WTC11 (cell line): ENCODE results near the gene KRTAP2-4. TPM values are rescaled to one million over a fixed set of nuclear protein-coding genes. Genes with fewer than 3 reads are reported as not detected.
"Not testable (repeated sequence)": the region's sequence is repeated elsewhere in the genome, so short reads cannot be mapped to it uniquely, and the experiment has no call there.

Source experiments
- ATAC-seq: fragments of 200-7000 bp; cut with Tn5 transposase; 2 replicates; pipeline ENCODE4 v1.10.0; 2021; ENCODE audit warnings: mild to moderate bottlenecking, moderate library complexity
- CTCF ChIA-PET: fragments of 300-600 bp; sonication (Branson Sonifier 250); formaldehyde crosslinking; loops from one replicate; lab custom pipeline; 2021; ENCODE audit warnings: antibody characterized with exemption; lab: Charles Lee
- POLR2A ChIA-PET: fragments of 350-600 bp; sonication (Branson Sonifier 250); formaldehyde crosslinking; loops from one replicate; lab custom pipeline; 2021; ENCODE audit warnings: antibody characterized with exemption; lab: Charles Lee
- DNase-seq: peaks from one replicate; pipeline ENCODE4 v3.0.0; 2021; ENCODE audit warnings: low spot score
- H3K27ac Mint-ChIP-seq: 2 replicates; pipeline ENCODE4 v1.8.0; 2021; ENCODE audit warnings: mixed read lengths
- H3K27me3 Mint-ChIP-seq: 2 replicates; pipeline ENCODE4 v1.8.0; 2021; ENCODE audit warnings: low read depth, mild to moderate bottlenecking, moderate library complexity, mixed read lengths
- H3K36me3 Mint-ChIP-seq: 2 replicates; pipeline ENCODE4 v1.8.0; 2021; ENCODE audit warnings: mixed read lengths
- H3K4me1 Mint-ChIP-seq: 2 replicates; pipeline ENCODE4 v1.8.0; 2022; ENCODE audit warnings: mixed read lengths
- H3K4me3 Mint-ChIP-seq: 2 replicates; pipeline ENCODE4 v1.8.0; 2021; ENCODE audit warnings: mild to moderate bottlenecking, moderate library complexity, mixed read lengths
- H3K9me3 Mint-ChIP-seq: 2 replicates; pipeline ENCODE4 v1.8.0; 2021; ENCODE audit warnings: mixed read lengths
- CBFB ChIP-seq: sonication (generic); formaldehyde crosslinking; IDR thresholded peaks from 2 replicates; pipeline ENCODE4 v1.8.1; 2022; ENCODE audit warnings: mild to moderate bottlenecking, low read depth, missing genetic modification reagents
- EMX1 ChIP-seq: fragments of 250-450 bp; sonication (Bioruptor Pico); IDR thresholded peaks from 2 replicates; pipeline ENCODE4 v1.8.0; 2021; ENCODE audit warnings: mild to moderate bottlenecking
- FOXJ3 ChIP-seq: sonication (generic); formaldehyde crosslinking; IDR thresholded peaks from 2 replicates; pipeline ENCODE4 v1.9.0; 2021; ENCODE audit warnings: missing genetic modification reagents, mild to moderate bottlenecking, borderline replicate concordance
- GTF2I ChIP-seq: fragments of 250-450 bp; sonication (Bioruptor Pico); conservative IDR thresholded peaks from 2 replicates; pipeline ENCODE4 v1.4.0; 2021; ENCODE audit warnings: mild to moderate bottlenecking
- HMGA2 ChIP-seq: fragments of 250-450 bp; sonication (Bioruptor Pico); IDR thresholded peaks from 2 replicates; pipeline ENCODE4 v1.4.0; 2021; ENCODE audit warnings: mild to moderate bottlenecking, moderate library complexity
- MXD4 ChIP-seq: fragments of 250-450 bp; sonication (Bioruptor Pico); IDR thresholded peaks from 2 replicates; pipeline ENCODE4 v1.8.0; 2021; ENCODE audit warnings: mild to moderate bottlenecking, moderate library complexity, borderline replicate concordance
- MYBL2 ChIP-seq: sonication (generic); formaldehyde crosslinking; IDR thresholded peaks from 2 replicates; pipeline ENCODE4 v1.8.1; 2023; ENCODE audit warnings: mild to moderate bottlenecking, moderate library complexity, missing genetic modification reagents
- NFE2L1 ChIP-seq: sonication (generic); formaldehyde crosslinking; IDR thresholded peaks from 2 replicates; pipeline ENCODE4 v1.8.1; 2023; ENCODE audit warnings: missing genetic modification reagents
- NR1H2 ChIP-seq: sonication (generic); formaldehyde crosslinking; IDR thresholded peaks from 2 replicates; pipeline ENCODE4 v1.9.0; 2021; ENCODE audit warnings: mild to moderate bottlenecking, moderate library complexity, missing genetic modification reagents
- NR3C1 ChIP-seq: sonication (generic); formaldehyde crosslinking; conservative IDR thresholded peaks from 2 replicates; pipeline ENCODE4 v1.8.1; 2023; ENCODE audit warnings: low read depth, mild to moderate bottlenecking, missing genetic modification reagents
- RORB ChIP-seq: fragments of 250-450 bp; sonication (Bioruptor Pico); IDR thresholded peaks from 2 replicates; pipeline ENCODE4 v1.9.0; 2021; ENCODE audit warnings: mild to moderate bottlenecking
- ZNF121 ChIP-seq: sonication (generic); formaldehyde crosslinking; IDR thresholded peaks from 2 replicates; pipeline ENCODE4 v1.8.0; 2023; ENCODE audit warnings: missing genetic modification reagents
- ZNF263 ChIP-seq: sonication (generic); formaldehyde crosslinking; IDR thresholded peaks from 2 replicates; pipeline ENCODE4 v1.8.1; 2022; ENCODE audit warnings: low read depth, mild to moderate bottlenecking, moderate library complexity, missing genetic modification reagents
- ZNF416 ChIP-seq: fragments of 250-450 bp; sonication (Bioruptor Pico); IDR thresholded peaks from 2 replicates; pipeline ENCODE4 v1.9.0; 2021; ENCODE audit warnings: mild to moderate bottlenecking, inconsistent platforms
- ZNF423 ChIP-seq: fragments of 250-450 bp; sonication (Bioruptor Pico); IDR thresholded peaks from 2 replicates; pipeline ENCODE4 v2.1.2; 2022; ENCODE audit warnings: mild to moderate bottlenecking, moderate library complexity
- total RNA-seq: library from RNA; stranded (reverse); gene quantifications from 3 replicates; pipeline ENCODE4 v1.2.3, GENCODE V29; 2021
- TF ChIP-seq, protein P1 (sequence below): sonication (generic); formaldehyde crosslinking; IDR thresholded peaks from 2 replicates; pipeline ENCODE4 v1.8.1; 2022; ENCODE audit warnings: mild to moderate bottlenecking, moderate library complexity, missing genetic modification reagents
- TF ChIP-seq, protein P2 (sequence below): fragments of 250-450 bp; sonication (Bioruptor Pico); IDR thresholded peaks from 2 replicates; pipeline ENCODE4 v2.1.2; 2022; ENCODE audit warnings: mild to moderate bottlenecking, moderate library complexity
- TF ChIP-seq, protein P3 (sequence below): sonication (generic); formaldehyde crosslinking; IDR thresholded peaks from 2 replicates; pipeline ENCODE4 v1.8.1; 2023; ENCODE audit warnings: mild to moderate bottlenecking, missing genetic modification reagents
- TF ChIP-seq, protein P4 (sequence below): sonication (generic); formaldehyde crosslinking; IDR thresholded peaks from 2 replicates; pipeline ENCODE4 v1.8.0; 2022; ENCODE audit warnings: mild to moderate bottlenecking, missing genetic modification reagents
- TF ChIP-seq, protein P5 (sequence below): fragments of 250-450 bp; sonication (Bioruptor Pico); IDR thresholded peaks from 2 replicates; pipeline ENCODE4 v1.9.0; 2021; ENCODE audit warnings: moderate library complexity, mild to moderate bottlenecking, inconsistent platforms, borderline replicate concordance
- TF ChIP-seq, protein P6 (sequence below): sonication (generic); formaldehyde crosslinking; conservative IDR thresholded peaks from 2 replicates; pipeline ENCODE4 v1.8.1; 2022; ENCODE audit warnings: mild to moderate bottlenecking, missing genetic modification reagents
- TF ChIP-seq, protein P7 (sequence below): sonication (generic); formaldehyde crosslinking; conservative IDR thresholded peaks from 2 replicates; pipeline ENCODE4 v1.8.1; 2023; ENCODE audit warnings: mild to moderate bottlenecking, low read depth, missing genetic modification reagents, moderate library complexity

Gene KRTAP2-4
- total RNA-seq, 1 experiment from 2014 or later: not detected

DNA sequence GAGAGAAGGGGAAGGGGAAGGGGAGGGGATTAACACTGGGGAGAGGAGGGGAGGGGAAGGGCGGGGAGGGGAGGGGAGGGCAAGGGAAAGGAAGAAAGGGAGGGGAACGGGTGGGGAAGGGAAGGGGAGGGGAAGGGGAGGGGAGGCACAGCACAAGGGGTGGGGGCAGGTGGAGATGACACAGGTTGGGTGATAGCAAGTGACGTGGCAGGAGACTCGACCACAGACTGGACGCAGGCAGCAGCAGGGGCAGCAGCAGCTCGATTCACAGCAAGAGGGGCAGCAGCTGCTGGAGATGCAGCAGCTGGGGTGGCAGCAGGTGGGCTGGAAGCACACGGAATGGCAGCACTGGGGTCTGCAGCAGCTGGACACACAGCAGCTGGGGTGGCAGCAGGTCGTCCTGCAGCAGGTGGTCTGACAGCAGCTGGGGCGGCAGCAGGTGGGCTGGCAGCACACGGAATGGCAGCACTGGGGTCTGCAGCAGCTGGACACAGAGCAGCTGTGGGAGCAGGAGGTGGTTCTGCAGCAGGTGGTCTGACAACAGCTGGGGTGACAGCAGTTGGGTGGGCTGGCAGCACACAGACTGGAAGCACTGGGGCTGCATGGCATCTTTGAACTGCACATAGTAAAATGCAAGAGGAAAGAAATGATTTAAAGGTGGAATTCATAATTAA, 36.0 kb upstream of the KRTAP2-4 start, which contains the start of gene KRTAP4-16:
TSS of gene KRTAP4-16 (minus strand) at position 624 of the 674 bp plus-strand sequence. CDS start at position 624, 0 bp downstream.
- DNase-seq: no peak
- no peak within 1 kb of the TSS for H3K4me3 Mint-ChIP-seq
- H3K27me3 Mint-ChIP-seq: no peaks in the 10 kb centered on the region
- peaks cover 40% of the 10 kb centered on the region for H3K4me1 Mint-ChIP-seq
- ChIA-PET CTCF (no interaction called here), POLR2A (no interaction called here)
- ATAC-seq: no peak
- peaks cover 4% of the 10 kb centered on the region; the same call in 1 of the 2 replicates for H3K9me3 Mint-ChIP-seq
- H3K36me3 Mint-ChIP-seq: no peaks in the 10 kb centered on the region
- 0 out of 2 replicates have a peak within 1 kb of the TSS, but pooled peaks have one; percentile 41 for H3K27ac Mint-ChIP-seq
- TF ChIP-seq ZNF423 (CRISPR knock-in tag) (peak; percentile 43), GTF2I (no peak), ZNF121 (CRISPR knock-in tag) (no peak)

DNA sequence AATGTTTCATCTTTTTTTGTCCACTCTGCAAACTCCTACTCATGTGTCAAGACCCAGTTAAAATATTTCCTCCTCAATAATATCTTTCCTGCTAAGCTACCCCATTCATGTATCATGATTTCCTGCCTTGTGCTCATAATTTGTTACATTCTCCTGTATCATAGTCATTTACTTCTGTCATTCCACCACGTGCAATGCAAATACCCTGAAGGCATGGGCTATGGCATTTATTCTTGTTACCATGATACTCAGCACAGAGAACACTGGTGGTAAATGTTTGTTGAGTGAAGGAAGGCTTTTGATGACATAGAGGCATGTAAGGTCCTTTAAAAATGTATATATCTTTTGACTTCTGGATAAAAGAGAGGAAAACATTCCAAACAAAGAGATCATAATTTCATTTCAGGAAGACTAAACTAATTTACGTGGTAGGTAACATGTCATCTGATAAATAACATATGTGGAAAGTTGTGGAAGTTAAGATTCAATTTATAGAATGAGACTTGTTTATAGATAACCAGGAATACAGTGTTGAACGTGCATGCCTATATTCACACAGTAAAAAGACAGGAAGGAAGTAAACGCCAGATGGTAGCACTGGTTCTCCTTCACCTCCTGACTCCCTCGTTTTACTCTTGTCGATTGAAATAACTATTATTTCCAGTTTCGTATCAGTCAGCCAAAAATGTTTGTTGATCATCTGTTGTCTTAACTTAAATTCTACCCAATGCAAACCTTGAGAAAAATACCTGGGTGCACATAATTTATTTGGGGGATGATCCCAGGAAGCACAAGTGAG, 34.2 kb upstream of the KRTAP2-4 start:
- CTCF ChIA-PET, H3K36me3 Mint-ChIP-seq, H3K27me3 Mint-ChIP-seq, ATAC-seq, POLR2A ChIA-PET, H3K27ac Mint-ChIP-seq, DNase-seq, H3K4me3 Mint-ChIP-seq: not testable (repeated sequence)
- peaks cover 37% of the 10 kb centered on the region for H3K4me1 Mint-ChIP-seq
- H3K9me3 Mint-ChIP-seq: peaks cover 16% of the 10 kb centered on the region

DNA sequence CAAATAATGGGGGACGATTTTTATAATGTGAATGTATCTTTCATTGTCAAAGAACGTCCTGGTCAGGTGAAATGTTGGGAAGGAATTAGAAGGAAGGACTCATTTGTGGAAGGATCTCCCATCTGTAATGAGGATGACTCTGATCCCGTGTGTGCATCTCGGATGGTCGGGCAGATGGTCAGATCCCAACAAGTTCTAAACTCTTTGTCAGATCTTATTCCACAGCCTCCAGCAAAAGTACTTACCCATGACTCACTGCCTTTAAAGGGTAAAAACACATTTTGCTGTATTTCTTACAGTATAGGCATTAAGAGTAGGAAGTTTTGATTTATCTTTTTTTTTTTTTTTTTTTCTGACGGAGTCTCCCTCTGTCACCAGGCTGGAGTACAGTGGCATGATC, 32.8 kb upstream of the KRTAP2-4 start:
- CTCF ChIA-PET: no interaction called here
- TF ChIP-seq, protein P1, sequence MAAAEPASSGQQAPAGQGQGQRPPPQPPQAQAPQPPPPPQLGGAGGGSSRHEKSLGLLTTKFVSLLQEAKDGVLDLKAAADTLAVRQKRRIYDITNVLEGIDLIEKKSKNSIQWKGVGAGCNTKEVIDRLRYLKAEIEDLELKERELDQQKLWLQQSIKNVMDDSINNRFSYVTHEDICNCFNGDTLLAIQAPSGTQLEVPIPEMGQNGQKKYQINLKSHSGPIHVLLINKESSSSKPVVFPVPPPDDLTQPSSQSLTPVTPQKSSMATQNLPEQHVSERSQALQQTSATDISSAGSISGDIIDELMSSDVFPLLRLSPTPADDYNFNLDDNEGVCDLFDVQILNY (CRISPR knock-in tag): no peak
- no peak for TF ChIP-seq MXD4 (CRISPR knock-in tag)
- TF ChIP-seq, protein P2, sequence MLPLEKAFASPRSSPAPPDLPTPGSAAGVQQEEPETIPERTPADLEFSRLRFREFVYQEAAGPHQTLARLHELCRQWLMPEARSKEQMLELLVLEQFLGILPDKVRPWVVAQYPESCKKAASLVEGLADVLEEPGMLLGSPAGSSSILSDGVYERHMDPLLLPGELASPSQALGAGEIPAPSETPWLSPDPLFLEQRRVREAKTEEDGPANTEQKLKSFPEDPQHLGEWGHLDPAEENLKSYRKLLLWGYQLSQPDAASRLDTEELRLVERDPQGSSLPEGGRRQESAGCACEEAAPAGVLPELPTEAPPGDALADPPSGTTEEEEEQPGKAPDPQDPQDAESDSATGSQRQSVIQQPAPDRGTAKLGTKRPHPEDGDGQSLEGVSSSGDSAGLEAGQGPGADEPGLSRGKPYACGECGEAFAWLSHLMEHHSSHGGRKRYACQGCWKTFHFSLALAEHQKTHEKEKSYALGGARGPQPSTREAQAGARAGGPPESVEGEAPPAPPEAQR: no peak
- no peak for TF ChIP-seq ZNF416
- TF ChIP-seq MYBL2 (CRISPR knock-in tag): no peak
- TF ChIP-seq, protein P3, sequence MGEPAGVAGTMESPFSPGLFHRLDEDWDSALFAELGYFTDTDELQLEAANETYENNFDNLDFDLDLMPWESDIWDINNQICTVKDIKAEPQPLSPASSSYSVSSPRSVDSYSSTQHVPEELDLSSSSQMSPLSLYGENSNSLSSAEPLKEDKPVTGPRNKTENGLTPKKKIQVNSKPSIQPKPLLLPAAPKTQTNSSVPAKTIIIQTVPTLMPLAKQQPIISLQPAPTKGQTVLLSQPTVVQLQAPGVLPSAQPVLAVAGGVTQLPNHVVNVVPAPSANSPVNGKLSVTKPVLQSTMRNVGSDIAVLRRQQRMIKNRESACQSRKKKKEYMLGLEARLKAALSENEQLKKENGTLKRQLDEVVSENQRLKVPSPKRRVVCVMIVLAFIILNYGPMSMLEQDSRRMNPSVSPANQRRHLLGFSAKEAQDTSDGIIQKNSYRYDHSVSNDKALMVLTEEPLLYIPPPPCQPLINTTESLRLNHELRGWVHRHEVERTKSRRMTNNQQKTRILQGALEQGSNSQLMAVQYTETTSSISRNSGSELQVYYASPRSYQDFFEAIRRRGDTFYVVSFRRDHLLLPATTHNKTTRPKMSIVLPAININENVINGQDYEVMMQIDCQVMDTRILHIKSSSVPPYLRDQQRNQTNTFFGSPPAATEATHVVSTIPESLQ: no peak
- TF ChIP-seq, protein P4, sequence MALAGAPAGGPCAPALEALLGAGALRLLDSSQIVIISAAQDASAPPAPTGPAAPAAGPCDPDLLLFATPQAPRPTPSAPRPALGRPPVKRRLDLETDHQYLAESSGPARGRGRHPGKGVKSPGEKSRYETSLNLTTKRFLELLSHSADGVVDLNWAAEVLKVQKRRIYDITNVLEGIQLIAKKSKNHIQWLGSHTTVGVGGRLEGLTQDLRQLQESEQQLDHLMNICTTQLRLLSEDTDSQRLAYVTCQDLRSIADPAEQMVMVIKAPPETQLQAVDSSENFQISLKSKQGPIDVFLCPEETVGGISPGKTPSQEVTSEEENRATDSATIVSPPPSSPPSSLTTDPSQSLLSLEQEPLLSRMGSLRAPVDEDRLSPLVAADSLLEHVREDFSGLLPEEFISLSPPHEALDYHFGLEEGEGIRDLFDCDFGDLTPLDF (CRISPR knock-in tag): no peak
- no peak for TF ChIP-seq FOXJ3
- TF ChIP-seq NR1H2 (CRISPR knock-in tag): no peak
- TF ChIP-seq, protein P5, sequence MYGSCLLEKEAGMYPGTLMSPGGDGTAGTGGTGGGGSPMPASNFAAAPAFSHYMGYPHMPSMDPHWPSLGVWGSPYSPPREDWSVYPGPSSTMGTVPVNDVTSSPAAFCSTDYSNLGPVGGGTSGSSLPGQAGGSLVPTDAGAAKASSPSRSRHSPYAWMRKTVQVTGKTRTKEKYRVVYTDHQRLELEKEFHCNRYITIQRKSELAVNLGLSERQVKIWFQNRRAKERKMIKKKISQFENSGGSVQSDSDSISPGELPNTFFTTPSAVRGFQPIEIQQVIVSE (CRISPR knock-in tag): no peak
- TF ChIP-seq, protein P6, sequence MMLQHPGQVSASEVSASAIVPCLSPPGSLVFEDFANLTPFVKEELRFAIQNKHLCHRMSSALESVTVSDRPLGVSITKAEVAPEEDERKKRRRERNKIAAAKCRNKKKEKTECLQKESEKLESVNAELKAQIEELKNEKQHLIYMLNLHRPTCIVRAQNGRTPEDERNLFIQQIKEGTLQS: no peak
- TF ChIP-seq ZNF263 (CRISPR knock-in tag): no peak
- TF ChIP-seq NR3C1 (CRISPR knock-in tag): no peak
- TF ChIP-seq CBFB (CRISPR knock-in tag): no peak
- TF ChIP-seq NFE2L1 (CRISPR knock-in tag): no peak
- TF ChIP-seq EMX1 (CRISPR knock-in tag): no peak
- TF ChIP-seq HMGA2: no peak
- TF ChIP-seq RORB (CRISPR knock-in tag): no peak
- TF ChIP-seq, protein P7, sequence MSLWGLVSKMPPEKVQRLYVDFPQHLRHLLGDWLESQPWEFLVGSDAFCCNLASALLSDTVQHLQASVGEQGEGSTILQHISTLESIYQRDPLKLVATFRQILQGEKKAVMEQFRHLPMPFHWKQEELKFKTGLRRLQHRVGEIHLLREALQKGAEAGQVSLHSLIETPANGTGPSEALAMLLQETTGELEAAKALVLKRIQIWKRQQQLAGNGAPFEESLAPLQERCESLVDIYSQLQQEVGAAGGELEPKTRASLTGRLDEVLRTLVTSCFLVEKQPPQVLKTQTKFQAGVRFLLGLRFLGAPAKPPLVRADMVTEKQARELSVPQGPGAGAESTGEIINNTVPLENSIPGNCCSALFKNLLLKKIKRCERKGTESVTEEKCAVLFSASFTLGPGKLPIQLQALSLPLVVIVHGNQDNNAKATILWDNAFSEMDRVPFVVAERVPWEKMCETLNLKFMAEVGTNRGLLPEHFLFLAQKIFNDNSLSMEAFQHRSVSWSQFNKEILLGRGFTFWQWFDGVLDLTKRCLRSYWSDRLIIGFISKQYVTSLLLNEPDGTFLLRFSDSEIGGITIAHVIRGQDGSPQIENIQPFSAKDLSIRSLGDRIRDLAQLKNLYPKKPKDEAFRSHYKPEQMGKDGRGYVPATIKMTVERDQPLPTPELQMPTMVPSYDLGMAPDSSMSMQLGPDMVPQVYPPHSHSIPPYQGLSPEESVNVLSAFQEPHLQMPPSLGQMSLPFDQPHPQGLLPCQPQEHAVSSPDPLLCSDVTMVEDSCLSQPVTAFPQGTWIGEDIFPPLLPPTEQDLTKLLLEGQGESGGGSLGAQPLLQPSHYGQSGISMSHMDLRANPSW: no peak
- DNase-seq: no peak
- Mint-ChIP-seq H3K27ac (no peak overlapping the region), H3K27me3 (no peaks in the 10 kb centered on the region), H3K4me1 (peaks cover 34% of the 10 kb centered on the region), H3K4me3 (no peak overlapping the region), H3K9me3 (peaks cover 29% of the 10 kb centered on the region), H3K36me3 (peaks cover 13% of the 10 kb centered on the region)
- POLR2A ChIA-PET: no interaction called here
- ATAC-seq: no peak
